DOHH2 (cell line): Measurements from ENCODE around the gene TRIM45.

Experiments used
- H3F3A ChIP-seq: fragments of 200-600 bp; sonication (generic), shearing (Covaris generic); 2 replicates; pipeline ENCODE4 v1.6.0; 2016; ENCODE audit warnings: antibody characterized with exemption, mild to moderate bottlenecking; ENCODE audit not compliant: control insufficient read depth, insufficient read depth
- H3K27ac ChIP-seq: fragments of 200-600 bp; sonication (generic); 2 replicates; pipeline ENCODE4 v1.5.1; 2014; ENCODE audit warnings: low read depth, mild to moderate bottlenecking, low read length, moderate library complexity
- H3K27me3 ChIP-seq: fragments of 200-600 bp; sonication (generic); 2 replicates; pipeline ENCODE4 v1.6.1; 2014; ENCODE audit warnings: mild to moderate bottlenecking, low read length, mixed read lengths; ENCODE audit not compliant: control insufficient read depth
- H3K36me3 ChIP-seq: fragments of 200-600 bp; sonication (generic); 2 replicates; pipeline ENCODE4 v1.6.1; 2014; ENCODE audit warnings: mild to moderate bottlenecking, low read length, moderate library complexity, mixed read lengths; ENCODE audit not compliant: control insufficient read depth
- H3K4me1 ChIP-seq: fragments of 200-600 bp; sonication (generic); 2 replicates; pipeline ENCODE4 v1.6.1; 2014; ENCODE audit warnings: mild to moderate bottlenecking, low read length, mixed read lengths; ENCODE audit not compliant: control insufficient read depth
- H3K4me2 ChIP-seq: fragments of 200-600 bp; sonication (generic); 2 replicates; pipeline ENCODE4 v1.6.0; 2014; ENCODE audit warnings: mild to moderate bottlenecking, low read length, moderate library complexity
- H3K4me3 ChIP-seq: fragments of 200-600 bp; sonication (generic); 2 replicates; pipeline ENCODE4 v1.5.1; 2014; ENCODE audit warnings: mild to moderate bottlenecking, low read length, mixed read lengths
- H3K79me2 ChIP-seq: fragments of 200-600 bp; sonication (generic); 2 replicates; pipeline ENCODE4 v1.6.1; 2014; ENCODE audit warnings: mild to moderate bottlenecking, low read length, mixed read lengths; ENCODE audit not compliant: control insufficient read depth
- H3K9me2 ChIP-seq: fragments of 200-600 bp; sonication (generic); replicated peaks from 2 replicates; pipeline ENCODE4 v1.6.1; 2014; ENCODE audit warnings: mild to moderate bottlenecking, low read length, mixed read lengths; ENCODE audit not compliant: control insufficient read depth
- H3K9me3 ChIP-seq: fragments of 200-600 bp; sonication (generic); 2 replicates; pipeline ENCODE4 v1.6.1; 2014; ENCODE audit warnings: antibody characterized with exemption, low read length, mixed read lengths; ENCODE audit not compliant: control insufficient read depth, insufficient read depth
- H4K20me1 ChIP-seq: fragments of 200-600 bp; sonication (generic); 2 replicates; pipeline ENCODE4 v1.6.0; 2014; ENCODE audit warnings: low read depth, mild to moderate bottlenecking, antibody characterized with exemption, low read length, moderate library complexity; ENCODE audit not compliant: control insufficient read depth, insufficient read depth
- EZH2phosphoT487 ChIP-seq: fragments of 200-600 bp; sonication (generic); IDR thresholded peaks from 2 replicates; pipeline ENCODE4 v1.6.1; 2017; ENCODE audit warnings: borderline replicate concordance, mild to moderate bottlenecking, antibody characterized with exemption, low read length, moderate library complexity, mixed read lengths
- TF ChIP-seq, protein P1 (sequence below): fragments of 200-600 bp; sonication (generic); IDR thresholded peaks from one replicate; pipeline ENCODE4 v1.5.1; 2014; ENCODE audit warnings: antibody characterized with exemption, mild to moderate bottlenecking, low read depth, low read length; ENCODE audit not compliant: poor library complexity, severe bottlenecking

The TRIM45 gene

DNA sequence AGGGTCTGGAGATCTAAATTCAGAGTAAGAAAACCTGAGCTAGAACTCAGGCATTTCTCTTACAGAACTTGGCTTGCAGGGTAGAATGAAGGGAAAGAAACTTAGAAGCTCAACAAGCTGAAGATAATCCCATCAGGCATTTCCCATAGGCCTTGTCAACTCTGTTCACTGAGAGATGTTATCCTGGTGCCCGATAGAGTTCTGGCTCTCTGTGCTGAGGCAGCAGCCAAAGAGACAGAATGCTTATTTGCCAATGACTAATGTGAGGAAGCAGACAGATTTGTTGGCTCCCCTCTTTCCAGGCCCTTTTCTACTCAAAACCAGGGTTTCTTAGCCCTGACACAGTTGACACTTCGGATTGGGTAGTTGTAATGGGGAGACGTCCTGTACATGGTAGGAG is 22.3 kb upstream of the TRIM45 start:
- Histone ChIP-seq H3K4me3 (no peak overlapping the region), H3F3A (no peaks in the 10 kb centered on the region), H3K9me2 (no peaks in the 10 kb centered on the region), H3K4me2 (no peak overlapping the region), H4K20me1 (no peaks in the 10 kb centered on the region), H3K27me3 (peaks cover 19% of the 10 kb centered on the region), H3K36me3 (no peaks in the 10 kb centered on the region), H3K79me2 (no peaks in the 10 kb centered on the region), H3K27ac (no peak overlapping the region), H3K9me3 (no peaks in the 10 kb centered on the region), H3K4me1 (no peaks in the 10 kb centered on the region)
- TF ChIP-seq EZH2phosphoT487 = no peak
- TF ChIP-seq, protein P1, sequence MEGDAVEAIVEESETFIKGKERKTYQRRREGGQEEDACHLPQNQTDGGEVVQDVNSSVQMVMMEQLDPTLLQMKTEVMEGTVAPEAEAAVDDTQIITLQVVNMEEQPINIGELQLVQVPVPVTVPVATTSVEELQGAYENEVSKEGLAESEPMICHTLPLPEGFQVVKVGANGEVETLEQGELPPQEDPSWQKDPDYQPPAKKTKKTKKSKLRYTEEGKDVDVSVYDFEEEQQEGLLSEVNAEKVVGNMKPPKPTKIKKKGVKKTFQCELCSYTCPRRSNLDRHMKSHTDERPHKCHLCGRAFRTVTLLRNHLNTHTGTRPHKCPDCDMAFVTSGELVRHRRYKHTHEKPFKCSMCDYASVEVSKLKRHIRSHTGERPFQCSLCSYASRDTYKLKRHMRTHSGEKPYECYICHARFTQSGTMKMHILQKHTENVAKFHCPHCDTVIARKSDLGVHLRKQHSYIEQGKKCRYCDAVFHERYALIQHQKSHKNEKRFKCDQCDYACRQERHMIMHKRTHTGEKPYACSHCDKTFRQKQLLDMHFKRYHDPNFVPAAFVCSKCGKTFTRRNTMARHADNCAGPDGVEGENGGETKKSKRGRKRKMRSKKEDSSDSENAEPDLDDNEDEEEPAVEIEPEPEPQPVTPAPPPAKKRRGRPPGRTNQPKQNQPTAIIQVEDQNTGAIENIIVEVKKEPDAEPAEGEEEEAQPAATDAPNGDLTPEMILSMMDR = no peak

DNA sequence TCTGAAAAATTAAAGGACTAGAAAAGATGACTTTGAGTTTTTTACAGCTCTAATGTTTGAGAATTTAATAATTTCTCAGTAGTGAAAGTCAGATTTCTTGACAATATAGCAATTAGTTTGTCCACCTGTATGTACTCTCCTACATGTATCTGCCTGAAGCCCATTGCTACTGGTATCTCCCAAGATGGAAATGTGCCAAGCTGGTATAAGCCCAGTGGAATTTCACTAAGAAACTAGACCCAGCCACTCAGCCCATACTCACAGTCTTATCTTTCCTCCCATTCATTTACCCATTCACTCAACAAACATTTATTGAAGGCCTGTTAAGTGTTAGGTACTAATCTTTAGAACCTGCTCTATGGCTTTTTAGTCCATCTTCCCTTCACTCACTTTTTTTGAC is 21.6 kb upstream of the TRIM45 start:
- Histone ChIP-seq H3K9me2 (no peaks in the 10 kb centered on the region), H3K36me3 (no peaks in the 10 kb centered on the region), H3K27me3 (peaks cover 18% of the 10 kb centered on the region), H3F3A (no peaks in the 10 kb centered on the region), H4K20me1 (no peaks in the 10 kb centered on the region), H3K4me1 (no peaks in the 10 kb centered on the region), H3K4me3 (no peak overlapping the region), H3K27ac (no peak overlapping the region), H3K4me2 (no peak overlapping the region), H3K9me3 (no peaks in the 10 kb centered on the region), H3K79me2 (no peaks in the 10 kb centered on the region)
- TF ChIP-seq EZH2phosphoT487 = no peak
- TF ChIP-seq, protein P1 = no peak

DNA sequence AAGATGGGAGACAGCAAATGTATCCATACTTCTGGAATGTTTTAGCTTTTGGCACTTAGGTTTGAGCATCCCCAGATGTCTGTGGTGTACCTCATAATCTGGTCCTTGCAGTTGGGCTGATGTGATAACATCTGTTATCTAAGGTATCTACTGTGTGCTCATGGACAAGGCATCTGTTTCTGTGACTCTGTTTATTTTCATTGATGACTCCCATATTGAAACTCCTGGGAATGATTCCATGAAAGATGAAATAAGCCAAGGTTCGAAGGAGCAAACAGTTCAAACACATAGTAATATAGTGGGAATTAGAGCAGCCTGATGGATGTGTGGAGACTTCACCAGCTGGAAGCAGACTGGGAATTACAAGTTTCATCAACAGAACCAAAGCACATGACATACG is 20.7 kb upstream of the TRIM45 start:
- no peak for TF ChIP-seq EZH2phosphoT487
- TF ChIP-seq, protein P1 = no peak

DNA sequence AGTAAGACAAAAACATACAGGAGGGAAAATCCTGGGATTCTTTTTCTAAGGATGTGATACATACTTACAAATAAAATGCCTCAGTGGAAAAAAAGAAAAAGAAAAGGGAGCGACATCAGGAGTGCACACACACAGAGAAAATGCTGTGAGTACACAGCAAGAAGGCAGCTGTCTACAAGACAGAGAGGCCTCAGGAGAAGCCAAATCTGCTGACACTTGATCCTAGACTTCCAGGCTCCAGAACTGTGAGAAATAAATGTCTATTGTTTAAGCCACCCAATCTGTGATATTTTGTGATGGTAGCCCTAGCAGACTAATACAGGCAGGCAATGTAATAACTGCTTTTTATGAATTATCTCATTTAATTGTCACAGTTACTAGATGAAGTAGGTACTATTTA is 17.0 kb upstream of the TRIM45 start:
- no peaks in the 10 kb centered on the region for H4K20me1 ChIP-seq
- no peaks in the 10 kb centered on the region for H3K36me3 ChIP-seq
- H3K79me2 ChIP-seq = no peaks in the 10 kb centered on the region
- H3K4me3 ChIP-seq = no peak overlapping the region
- H3K9me2 ChIP-seq = no peaks in the 10 kb centered on the region
- no peak overlapping the region for H3K27ac ChIP-seq
- no peaks in the 10 kb centered on the region for H3K4me1 ChIP-seq
- no peaks in the 10 kb centered on the region for H3K9me3 ChIP-seq
- no peaks in the 10 kb centered on the region for H3F3A ChIP-seq
- H3K4me2 ChIP-seq = no peak overlapping the region
- H3K27me3 ChIP-seq = no peaks in the 10 kb centered on the region
- no peak for TF ChIP-seq EZH2phosphoT487
- TF ChIP-seq, protein P1 = no peak

More for the DNA sequence above, 20.7 kb upstream of the TRIM45 start:
- Histone ChIP-seq H3K4me2 (no peak overlapping the region), H3K9me2 (no peaks in the 10 kb centered on the region), H3F3A (no peaks in the 10 kb centered on the region), H3K9me3 (no peaks in the 10 kb centered on the region), H4K20me1 (no peaks in the 10 kb centered on the region), H3K79me2 (no peaks in the 10 kb centered on the region), H3K27ac (no peak overlapping the region), H3K4me3 (no peak overlapping the region), H3K4me1 (no peaks in the 10 kb centered on the region), H3K27me3 (peaks cover 10% of the 10 kb centered on the region), H3K36me3 (no peaks in the 10 kb centered on the region)
